Liver (tissue), 9 donors: ENCODE measurements around the gene TPRN. TPM values are rescaled to one million over a fixed set of nuclear protein-coding genes. Genes with fewer than 3 reads are reported as not detected.

ENCODE experiments used
- DNase-seq: peaks from one replicate; pipeline ENCODE4 v3.0.0-alpha.2; 2017; ENCODE audit warnings: low spot score
- H3K27ac ChIP-seq, 2 donors: one replicate each; pipeline ENCODE4 v1.7.0; 2013; ENCODE audit warnings: inconsistent platforms in 2 of 2, low read length in 2 of 2, control low read depth in 1 of 2, low read depth in 1 of 2, mild to moderate bottlenecking in 1 of 2
- H3K27me3 ChIP-seq, 4 donors: one replicate each; pipeline versions ENCODE4 v1.6.1 to v1.7.0; 2013; ENCODE audit warnings: low read length in 3 of 4, inconsistent platforms in 1 of 4, mild to moderate bottlenecking in 1 of 4, moderate library complexity in 1 of 4; ENCODE audit not compliant: control insufficient read depth in 4 of 4, insufficient read depth in 4 of 4
- H3K36me3 ChIP-seq, 4 donors: one replicate each; pipeline versions ENCODE4 v1.6.1 to v1.7.0; 2013; ENCODE audit warnings: low read length in 3 of 4, mild to moderate bottlenecking in 3 of 4, low read depth in 1 of 4, moderate library complexity in 1 of 4; ENCODE audit not compliant: control insufficient read depth in 4 of 4, insufficient read depth in 3 of 4
- H3K4me1 ChIP-seq, 4 donors: one replicate each; pipeline versions ENCODE4 v1.6.1 to v1.7.0; 2013; ENCODE audit warnings: low read length in 3 of 4, mild to moderate bottlenecking in 3 of 4, moderate library complexity in 1 of 4; ENCODE audit not compliant: control insufficient read depth in 4 of 4, insufficient read depth in 4 of 4
- H3K4me3 ChIP-seq, 3 donors: one replicate each; pipeline versions ENCODE4 v1.6.1 to v1.7.0; 2013; ENCODE audit warnings: low read length in 3 of 3, control low read depth in 1 of 3, low read depth in 1 of 3, mild to moderate bottlenecking in 1 of 3
- H3K9ac ChIP-seq, 2 donors: one replicate each; pipeline ENCODE4 v1.7.0; 2013; ENCODE audit warnings: low read length in 2 of 2, mild to moderate bottlenecking in 2 of 2, moderate library complexity in 2 of 2, control low read depth in 1 of 2, low read depth in 1 of 2
- H3K9me3 ChIP-seq, 4 donors: one replicate each; pipeline versions ENCODE4 v1.6.1 to v1.7.0; 2013; ENCODE audit warnings: low read length in 3 of 4; ENCODE audit not compliant: control insufficient read depth in 4 of 4
- EGR1 ChIP-seq, 2 donors: IDR thresholded peaks; 2 replicates each; pipeline ENCODE4 v1.6.1; 2016 to 2018; ENCODE audit warnings: antibody characterized with exemption in 2 of 2, low read depth in 2 of 2
- FOXA1 ChIP-seq: IDR thresholded peaks from 2 replicates; pipeline ENCODE4 v1.6.1; 2016; ENCODE audit warnings: antibody characterized with exemption
- GABPA ChIP-seq, 2 donors: IDR thresholded peaks in 1 of 2; conservative IDR thresholded peaks in 1 of 2; 2 replicates each; pipeline ENCODE4 v1.6.1; 2016; ENCODE audit warnings: antibody characterized with exemption in 2 of 2, mild to moderate bottlenecking in 1 of 2, moderate library complexity in 1 of 2
- HNF4G ChIP-seq: IDR thresholded peaks from 2 replicates; pipeline ENCODE4 v1.6.1; 2016; ENCODE audit warnings: antibody characterized with exemption
- JUND ChIP-seq, 2 donors: IDR thresholded peaks; 2 replicates each; pipeline ENCODE4 v1.6.1; 2016; ENCODE audit warnings: antibody characterized with exemption in 2 of 2
- MAX ChIP-seq: IDR thresholded peaks from 2 replicates; pipeline ENCODE4 v1.6.1; 2016; ENCODE audit warnings: antibody characterized with exemption
- NR2F2 ChIP-seq: IDR thresholded peaks from 2 replicates; pipeline ENCODE4 v1.6.1; 2016; ENCODE audit warnings: antibody characterized with exemption
- RAD21 ChIP-seq, 2 donors: IDR thresholded peaks; 2 replicates each; pipeline ENCODE4 v1.6.1; 2016; ENCODE audit warnings: antibody characterized with exemption in 2 of 2, mild to moderate bottlenecking in 2 of 2
- RXRA ChIP-seq, 2 donors: IDR thresholded peaks; 2 replicates each; pipeline ENCODE4 v1.6.1; 2017 to 2018; ENCODE audit warnings: antibody characterized with exemption in 2 of 2, mild to moderate bottlenecking in 1 of 2
- SP1 ChIP-seq: IDR thresholded peaks from 2 replicates; pipeline ENCODE4 v1.6.1; 2018; ENCODE audit warnings: antibody characterized with exemption, mild to moderate bottlenecking
- TAF1 ChIP-seq: conservative IDR thresholded peaks from 2 replicates; pipeline ENCODE4 v1.6.1; 2016; ENCODE audit warnings: antibody characterized with exemption, mild to moderate bottlenecking
- WGBS: extraction: QIAGEN DNeasy Blood & Tissue Kit; methylation state at CpG from one replicate; pipeline ENCODE4 v1.1.7; 2013; 5-methylcytosine and 5-hydroxymethylcytosine counted together
- polyA plus RNA-seq, 2 donors: library from polyadenylated mRNA; stranded (reverse) in 1 of 2; unstranded in 1 of 2; fragments of 200-250 nt in 1 of 2; fragments of >200 nt in 1 of 2; fragmentation: Nextera tagmentation in 1 of 2; extraction: Ambion mirVana in 1 of 2; gene quantifications; one replicate each; pipeline versions ENCODE4 v1.2.1 to v1.2.3, GENCODE V29; 2013 to 2015
- total RNA-seq, 2 donors: library from RNA; depleted of rRNA; stranded (reverse); fragments of >200 nt; gene quantifications; one replicate each; pipeline ENCODE4 v1.2.3, GENCODE V29; 2014
- TF ChIP-seq, protein P1 (sequence below): fragments of 150-350 bp; IDR thresholded peaks from 2 replicates; pipeline ENCODE4 v1.5.1; 2017; ENCODE audit warnings: improper control_type of control experiment, low read depth, low read length; ENCODE audit not compliant: missing input control
- TF ChIP-seq, protein P2 (sequence below): IDR thresholded peaks from 2 replicates; pipeline ENCODE4 v1.6.1; 2016; ENCODE audit warnings: antibody characterized with exemption, mild to moderate bottlenecking
- TF ChIP-seq, protein P3 (sequence below): IDR thresholded peaks from 2 replicates; pipeline ENCODE4 v1.6.1; 2016; ENCODE audit warnings: antibody characterized with exemption
- donor health status: healthy.
- donor health status: healthy.
- donor health status: healthy.
- donor health status: healthy.
- donor health status: healthy.

The TPRN gene
- total and polyA plus RNA-seq, 4 donors = 5.4 to 20.1 (median 11.1) TPM

GRCh38 chr9:137244486-137245449 lies 44.2 kb upstream of the TPRN start:
- Histone ChIP-seq H3K9ac (no peak overlapping the region), H3K27ac (no peak overlapping the region), H3K27me3 (no peaks in the 10 kb centered on the region), H3K4me1 (peaks cover 2 to 34% (median 16%) of the 10 kb centered on the region in 4 donors), H3K4me3 (no peak overlapping the region), H3K36me3 (peaks cover 0 to 11% (median 5%) of the 10 kb centered on the region in 4 donors), H3K9me3 (no peaks in the 10 kb centered on the region)
- TF ChIP-seq, protein P1, sequence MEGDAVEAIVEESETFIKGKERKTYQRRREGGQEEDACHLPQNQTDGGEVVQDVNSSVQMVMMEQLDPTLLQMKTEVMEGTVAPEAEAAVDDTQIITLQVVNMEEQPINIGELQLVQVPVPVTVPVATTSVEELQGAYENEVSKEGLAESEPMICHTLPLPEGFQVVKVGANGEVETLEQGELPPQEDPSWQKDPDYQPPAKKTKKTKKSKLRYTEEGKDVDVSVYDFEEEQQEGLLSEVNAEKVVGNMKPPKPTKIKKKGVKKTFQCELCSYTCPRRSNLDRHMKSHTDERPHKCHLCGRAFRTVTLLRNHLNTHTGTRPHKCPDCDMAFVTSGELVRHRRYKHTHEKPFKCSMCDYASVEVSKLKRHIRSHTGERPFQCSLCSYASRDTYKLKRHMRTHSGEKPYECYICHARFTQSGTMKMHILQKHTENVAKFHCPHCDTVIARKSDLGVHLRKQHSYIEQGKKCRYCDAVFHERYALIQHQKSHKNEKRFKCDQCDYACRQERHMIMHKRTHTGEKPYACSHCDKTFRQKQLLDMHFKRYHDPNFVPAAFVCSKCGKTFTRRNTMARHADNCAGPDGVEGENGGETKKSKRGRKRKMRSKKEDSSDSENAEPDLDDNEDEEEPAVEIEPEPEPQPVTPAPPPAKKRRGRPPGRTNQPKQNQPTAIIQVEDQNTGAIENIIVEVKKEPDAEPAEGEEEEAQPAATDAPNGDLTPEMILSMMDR = no peak
- TF ChIP-seq FOXA1 (no peak), EGR1 (IDR thresholded peaks at IDR 0.05; ENCODE audit: low read depth in 2 of 2) (no peak), RAD21 (IDR thresholded peaks at IDR 0.05) (no peak), SP1 (no peak), RXRA (IDR thresholded peaks at IDR 0.05) (no peak)
- TF ChIP-seq, protein P2, sequence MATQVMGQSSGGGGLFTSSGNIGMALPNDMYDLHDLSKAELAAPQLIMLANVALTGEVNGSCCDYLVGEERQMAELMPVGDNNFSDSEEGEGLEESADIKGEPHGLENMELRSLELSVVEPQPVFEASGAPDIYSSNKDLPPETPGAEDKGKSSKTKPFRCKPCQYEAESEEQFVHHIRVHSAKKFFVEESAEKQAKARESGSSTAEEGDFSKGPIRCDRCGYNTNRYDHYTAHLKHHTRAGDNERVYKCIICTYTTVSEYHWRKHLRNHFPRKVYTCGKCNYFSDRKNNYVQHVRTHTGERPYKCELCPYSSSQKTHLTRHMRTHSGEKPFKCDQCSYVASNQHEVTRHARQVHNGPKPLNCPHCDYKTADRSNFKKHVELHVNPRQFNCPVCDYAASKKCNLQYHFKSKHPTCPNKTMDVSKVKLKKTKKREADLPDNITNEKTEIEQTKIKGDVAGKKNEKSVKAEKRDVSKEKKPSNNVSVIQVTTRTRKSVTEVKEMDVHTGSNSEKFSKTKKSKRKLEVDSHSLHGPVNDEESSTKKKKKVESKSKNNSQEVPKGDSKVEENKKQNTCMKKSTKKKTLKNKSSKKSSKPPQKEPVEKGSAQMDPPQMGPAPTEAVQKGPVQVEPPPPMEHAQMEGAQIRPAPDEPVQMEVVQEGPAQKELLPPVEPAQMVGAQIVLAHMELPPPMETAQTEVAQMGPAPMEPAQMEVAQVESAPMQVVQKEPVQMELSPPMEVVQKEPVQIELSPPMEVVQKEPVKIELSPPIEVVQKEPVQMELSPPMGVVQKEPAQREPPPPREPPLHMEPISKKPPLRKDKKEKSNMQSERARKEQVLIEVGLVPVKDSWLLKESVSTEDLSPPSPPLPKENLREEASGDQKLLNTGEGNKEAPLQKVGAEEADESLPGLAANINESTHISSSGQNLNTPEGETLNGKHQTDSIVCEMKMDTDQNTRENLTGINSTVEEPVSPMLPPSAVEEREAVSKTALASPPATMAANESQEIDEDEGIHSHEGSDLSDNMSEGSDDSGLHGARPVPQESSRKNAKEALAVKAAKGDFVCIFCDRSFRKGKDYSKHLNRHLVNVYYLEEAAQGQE = no peak
- TF ChIP-seq, protein P3, sequence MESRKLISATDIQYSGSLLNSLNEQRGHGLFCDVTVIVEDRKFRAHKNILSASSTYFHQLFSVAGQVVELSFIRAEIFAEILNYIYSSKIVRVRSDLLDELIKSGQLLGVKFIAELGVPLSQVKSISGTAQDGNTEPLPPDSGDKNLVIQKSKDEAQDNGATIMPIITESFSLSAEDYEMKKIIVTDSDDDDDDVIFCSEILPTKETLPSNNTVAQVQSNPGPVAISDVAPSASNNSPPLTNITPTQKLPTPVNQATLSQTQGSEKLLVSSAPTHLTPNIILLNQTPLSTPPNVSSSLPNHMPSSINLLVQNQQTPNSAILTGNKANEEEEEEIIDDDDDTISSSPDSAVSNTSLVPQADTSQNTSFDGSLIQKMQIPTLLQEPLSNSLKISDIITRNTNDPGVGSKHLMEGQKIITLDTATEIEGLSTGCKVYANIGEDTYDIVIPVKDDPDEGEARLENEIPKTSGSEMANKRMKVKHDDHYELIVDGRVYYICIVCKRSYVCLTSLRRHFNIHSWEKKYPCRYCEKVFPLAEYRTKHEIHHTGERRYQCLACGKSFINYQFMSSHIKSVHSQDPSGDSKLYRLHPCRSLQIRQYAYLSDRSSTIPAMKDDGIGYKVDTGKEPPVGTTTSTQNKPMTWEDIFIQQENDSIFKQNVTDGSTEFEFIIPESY = no peak
- no peak for DNase-seq
- 81% methylated on average over 36 of the region's 36 CpGs for whole genome bisulfite sequencing

DNA sequence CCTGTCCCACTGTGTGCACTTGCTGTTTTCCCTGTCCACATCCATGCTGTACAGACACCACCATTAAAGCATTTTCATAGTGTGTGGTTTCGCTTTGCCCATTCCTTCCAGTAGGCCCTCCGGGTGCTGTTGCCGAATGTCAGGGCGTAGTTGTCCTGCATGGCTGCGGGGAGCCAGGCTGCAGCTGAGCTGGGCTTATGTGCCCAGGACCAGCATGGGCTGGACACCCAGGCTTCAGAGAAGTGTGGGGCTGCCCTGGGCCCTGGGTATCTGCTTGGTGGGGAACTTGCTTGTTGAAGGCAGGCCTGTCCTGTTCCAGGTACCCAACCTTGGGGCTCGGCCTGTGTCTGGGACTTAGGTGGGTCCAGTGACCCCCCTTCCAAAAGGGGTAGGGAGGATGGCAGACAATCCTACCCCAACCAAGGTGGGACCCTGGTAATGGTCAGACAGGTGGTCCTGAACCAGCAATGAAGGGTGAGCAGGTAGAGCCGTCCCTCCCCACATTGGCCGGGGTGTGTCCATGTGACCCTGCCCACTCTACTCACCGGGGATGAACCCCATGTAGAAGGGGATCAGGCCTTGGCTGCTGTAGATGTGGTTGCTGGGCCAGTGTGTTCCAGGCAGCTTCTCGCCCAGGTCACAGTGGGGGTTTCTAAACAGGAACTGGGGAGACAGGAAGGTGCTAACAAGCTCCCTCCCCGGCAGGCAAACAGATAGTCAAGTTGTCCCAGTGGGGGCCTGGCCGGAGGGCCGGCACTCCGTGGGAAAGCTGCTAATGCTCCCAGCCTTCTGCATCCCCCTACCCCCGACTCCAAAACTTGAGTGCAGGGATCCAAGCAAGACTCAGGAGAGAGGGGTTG lies 43.3 kb upstream of the TPRN start:
- DNase-seq = no peak
- Histone ChIP-seq H3K9ac (no peak overlapping the region), H3K9me3 (no peaks in the 10 kb centered on the region), H3K27me3 (no peaks in the 10 kb centered on the region), H3K4me1 (peaks cover 2 to 35% (median 16%) of the 10 kb centered on the region in 4 donors), H3K36me3 (peaks cover 0 to 11% (median 5%) of the 10 kb centered on the region in 4 donors), H3K27ac (no peak overlapping the region), H3K4me3 (no peak overlapping the region)
- TF ChIP-seq EGR1 (IDR thresholded peaks at IDR 0.05; ENCODE audit: low read depth in 2 of 2) = no peak
- TF ChIP-seq HNF4G = no peak
- TF ChIP-seq, protein P2 = no peak
- no peak for TF ChIP-seq GABPA (IDR thresholded peaks at IDR 0.05 in 1 of 2, conservative IDR thresholded peaks at IDR 0.05 in 1 of 2)
- no peak for TF ChIP-seq RAD21 (IDR thresholded peaks at IDR 0.05)
- no peak for TF ChIP-seq MAX
- no peak for TF ChIP-seq JUND (IDR thresholded peaks at IDR 0.05)
- no peak for TF ChIP-seq TAF1
- no peak for TF ChIP-seq NR2F2
- 76% methylated on average over 15 of the region's 15 CpGs for WGBS
